Measurements from ENCODE around the gene GSE1. TPM values are rescaled to one million over a fixed set of nuclear protein-coding genes. Genes with fewer than 3 reads are reported as not detected.

The GSE1 gene
- total RNA-seq, 6 experiments from 2014 or later, result 30.0 to 48.0 (median 38.8) TPM

DNA sequence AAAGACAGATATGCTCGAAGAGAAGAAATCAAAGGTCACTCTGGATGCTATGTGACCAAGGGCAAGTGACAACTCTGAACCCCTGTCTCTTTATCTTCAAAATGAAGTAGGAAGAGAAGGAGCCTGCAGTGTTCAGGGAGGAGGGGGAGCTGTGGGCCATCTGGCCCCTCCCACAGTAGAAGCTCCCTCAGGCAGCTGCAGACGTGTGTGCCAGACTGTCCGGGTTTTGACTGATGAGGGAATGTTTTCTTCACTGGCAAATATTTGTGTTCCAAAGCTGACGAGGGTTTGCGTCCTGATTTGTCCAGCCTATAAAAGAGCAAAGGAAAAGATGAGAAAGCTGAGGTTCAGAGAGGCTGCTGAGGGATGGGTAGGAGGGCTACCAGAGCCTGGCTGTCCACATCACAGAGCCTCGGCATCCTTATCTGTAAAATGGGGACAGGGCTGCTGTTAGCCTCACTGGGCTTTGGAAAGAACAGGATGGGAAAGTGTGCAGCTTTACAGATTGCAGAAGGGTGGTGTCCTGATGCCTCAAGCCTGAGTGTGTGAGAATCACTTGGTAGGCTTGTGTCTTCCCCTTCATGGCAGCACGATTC lies 77.4 kb downstream of the GSE1 start:
- no peak overlapping the region for H3K4me3 ChIP-seq
- 29% methylated on average over 7 of the region's 7 CpGs for WGBS (ENCODE audit: insufficient coverage, low coverage, low lambda C conversion rate, missing lambda C conversion rate)
- no peak overlapping the region for H3K27ac ChIP-seq
- peaks cover 0 to 5% (median 2%) of the 10 kb centered on the region in 4 donors for H3K4me1 ChIP-seq
- intact Hi-C loops (cut with DNase I), result no loop called here
- TF ChIP-seq POLR2A (IDR thresholded peaks at IDR 0.05), result no peak
- TF ChIP-seq, protein P1, sequence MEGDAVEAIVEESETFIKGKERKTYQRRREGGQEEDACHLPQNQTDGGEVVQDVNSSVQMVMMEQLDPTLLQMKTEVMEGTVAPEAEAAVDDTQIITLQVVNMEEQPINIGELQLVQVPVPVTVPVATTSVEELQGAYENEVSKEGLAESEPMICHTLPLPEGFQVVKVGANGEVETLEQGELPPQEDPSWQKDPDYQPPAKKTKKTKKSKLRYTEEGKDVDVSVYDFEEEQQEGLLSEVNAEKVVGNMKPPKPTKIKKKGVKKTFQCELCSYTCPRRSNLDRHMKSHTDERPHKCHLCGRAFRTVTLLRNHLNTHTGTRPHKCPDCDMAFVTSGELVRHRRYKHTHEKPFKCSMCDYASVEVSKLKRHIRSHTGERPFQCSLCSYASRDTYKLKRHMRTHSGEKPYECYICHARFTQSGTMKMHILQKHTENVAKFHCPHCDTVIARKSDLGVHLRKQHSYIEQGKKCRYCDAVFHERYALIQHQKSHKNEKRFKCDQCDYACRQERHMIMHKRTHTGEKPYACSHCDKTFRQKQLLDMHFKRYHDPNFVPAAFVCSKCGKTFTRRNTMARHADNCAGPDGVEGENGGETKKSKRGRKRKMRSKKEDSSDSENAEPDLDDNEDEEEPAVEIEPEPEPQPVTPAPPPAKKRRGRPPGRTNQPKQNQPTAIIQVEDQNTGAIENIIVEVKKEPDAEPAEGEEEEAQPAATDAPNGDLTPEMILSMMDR (IDR thresholded peaks at IDR 0.05), result no peak
- no peaks in the 10 kb centered on the region for H3K36me3 ChIP-seq
- ATAC-seq (peak in 1 of 4 donors; percentile 22), DNase-seq (peak in 1 of 3 donors; percentile 47)
- no peaks in the 10 kb centered on the region for H3K9me3 ChIP-seq
- no peaks in the 10 kb centered on the region for H3K27me3 ChIP-seq

DNA sequence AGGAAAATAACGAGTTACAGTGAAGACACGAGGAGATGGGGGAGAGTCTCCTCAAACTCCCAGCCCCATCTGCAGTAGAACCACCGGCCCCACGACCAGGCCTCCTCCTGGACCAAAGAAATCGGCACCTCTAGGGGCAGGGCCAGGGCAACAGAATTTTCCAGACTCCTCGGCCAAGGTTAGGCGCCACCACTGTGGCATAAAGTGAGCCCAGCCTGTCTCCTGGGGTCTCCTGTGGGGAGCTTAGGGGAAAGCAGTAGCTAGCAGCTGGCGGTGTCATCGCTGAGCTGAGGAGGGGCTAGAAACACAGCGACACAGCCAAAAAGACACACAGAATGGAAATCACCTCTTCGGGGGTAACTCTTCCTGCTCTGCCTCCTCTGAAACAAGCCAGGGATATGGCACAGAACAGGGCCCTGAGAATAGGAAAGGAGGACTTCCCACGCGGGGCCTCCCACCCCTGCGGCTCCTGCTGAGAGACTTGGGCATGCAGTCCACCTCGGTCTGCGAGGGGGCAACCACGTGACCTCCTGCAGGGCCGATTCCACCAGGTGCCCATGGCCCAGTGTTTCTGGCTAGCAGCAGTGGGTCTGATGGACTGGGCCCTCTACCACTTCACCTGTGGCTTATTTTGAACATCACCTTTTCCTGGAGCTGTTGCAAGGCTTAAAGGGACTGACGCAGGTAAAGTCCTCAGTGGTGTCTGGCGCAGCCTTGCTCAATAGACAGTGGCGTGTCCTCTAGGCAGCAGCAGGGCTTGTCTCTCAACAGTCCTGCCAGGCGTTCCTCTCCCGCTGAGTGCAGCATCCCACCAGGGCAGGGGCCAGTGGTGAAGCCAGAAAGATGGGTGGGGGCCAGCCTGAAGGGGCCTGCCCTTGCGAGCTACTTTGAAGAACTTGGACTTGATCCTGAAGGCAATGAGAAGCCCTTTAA lies 82.3 kb downstream of the GSE1 start:
- H3K4me3 ChIP-seq, result no peak overlapping the region
- no peaks in the 10 kb centered on the region for H3K27me3 ChIP-seq
- DNase-seq, result peak in 1 of 3 donors; percentile 43
- H3K36me3 ChIP-seq, result no peaks in the 10 kb centered on the region
- no peak overlapping the region for H3K27ac ChIP-seq
- intact Hi-C loops (cut with DNase I), result no loop called here
- H3K9me3 ChIP-seq, result no peaks in the 10 kb centered on the region
- no peak for ATAC-seq
- WGBS (ENCODE audit: insufficient coverage, low coverage, low lambda C conversion rate, missing lambda C conversion rate), result 65% methylated on average over 10 of the region's 24 CpGs
- TF ChIP-seq, protein P1 (IDR thresholded peaks at IDR 0.05), result no peak
- TF ChIP-seq POLR2A (IDR thresholded peaks at IDR 0.05), result no peak
- no peaks in the 10 kb centered on the region for H3K4me1 ChIP-seq

DNA sequence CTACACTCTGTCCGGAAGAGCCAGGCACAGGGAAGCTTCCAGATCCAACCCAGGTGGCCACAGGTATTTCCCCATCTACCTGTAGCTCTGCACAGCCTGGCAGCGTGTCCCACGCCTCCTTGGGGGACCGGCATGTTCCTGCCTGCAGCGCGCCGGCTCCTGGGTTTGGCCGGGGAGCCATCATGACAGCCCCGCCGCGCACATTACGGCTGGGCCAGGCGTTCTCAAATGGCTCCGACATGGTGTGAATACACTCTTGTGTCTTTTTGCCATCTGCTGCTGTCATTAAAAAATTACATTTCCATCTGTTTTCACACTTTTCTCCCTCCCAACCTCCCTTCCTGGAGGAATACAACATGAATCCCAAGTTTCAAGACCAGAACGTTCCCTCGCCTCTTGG lies 83.7 kb downstream of the GSE1 start:
- ATAC-seq (no peak), DNase-seq (peak in 1 of 3 donors; percentile 30)
- WGBS (ENCODE audit: insufficient coverage, low coverage, low lambda C conversion rate, missing lambda C conversion rate), result 84% methylated on average over 4 of the region's 16 CpGs

DNA sequence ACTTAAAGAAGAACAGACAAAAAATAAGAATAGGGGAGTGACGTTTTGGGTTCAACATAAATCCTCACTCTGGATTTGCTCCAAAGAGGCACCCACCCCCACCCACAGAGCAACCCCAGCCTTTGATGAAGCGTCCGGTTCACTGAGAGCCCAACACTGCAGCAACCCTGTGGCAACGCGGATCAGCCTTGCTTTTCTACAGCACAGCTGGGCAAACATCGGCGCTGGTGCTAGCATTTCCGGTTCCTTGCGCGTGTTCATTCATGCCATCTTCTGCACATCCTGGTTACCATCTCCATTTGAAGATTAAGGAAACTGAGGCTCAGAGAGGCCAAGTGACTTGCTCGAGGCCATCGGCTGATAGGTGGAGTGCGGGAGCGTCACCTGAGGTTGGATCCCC lies 84.3 kb downstream of the GSE1 start:
- ATAC-seq, result no peak
- H3K36me3 ChIP-seq, result no peaks in the 10 kb centered on the region
- TF ChIP-seq POLR2A (IDR thresholded peaks at IDR 0.05), result no peak
- TF ChIP-seq, protein P1 (IDR thresholded peaks at IDR 0.05), result no peak

More for the DNA sequence above, 83.7 kb downstream of the GSE1 start:
- Histone ChIP-seq H3K27ac (no peak overlapping the region), H3K9me3 (no peaks in the 10 kb centered on the region), H3K4me3 (no peak overlapping the region), H3K27me3 (no peaks in the 10 kb centered on the region), H3K4me1 (no peaks in the 10 kb centered on the region), H3K36me3 (no peaks in the 10 kb centered on the region)
- TF ChIP-seq, protein P1 (IDR thresholded peaks at IDR 0.05), result no peak
- TF ChIP-seq POLR2A (IDR thresholded peaks at IDR 0.05), result no peak
- intact Hi-C loops (cut with DNase I), result no loop called here

More for the DNA sequence above, 84.3 kb downstream of the GSE1 start:
- no peaks in the 10 kb centered on the region for H3K4me1 ChIP-seq
- intact Hi-C loops (cut with DNase I), result no loop called here
- H3K4me3 ChIP-seq, result no peak overlapping the region
- no peak overlapping the region for H3K27ac ChIP-seq
- H3K27me3 ChIP-seq, result no peaks in the 10 kb centered on the region
- no peaks in the 10 kb centered on the region for H3K9me3 ChIP-seq
- WGBS (ENCODE audit: insufficient coverage, low coverage, low lambda C conversion rate, missing lambda C conversion rate), result 83% methylated on average over 11 of the region's 14 CpGs
- peak in 1 of 3 donors; percentile 21 for DNase-seq

Measured in right lobe of liver (tissue), 6 donors.